K562 (cell line): ENCODE data around the gene KCND2.

Source experiments
- SMARCB1 ChIP-seq: IDR thresholded peaks from 2 replicates; pipeline ENCODE4 v1.6.1; 2011; ENCODE audit warnings: improper control_type of control experiment, low read depth; ENCODE audit not compliant: insufficient read length
- TGIF2 ChIP-seq: sonication (generic); formaldehyde crosslinking; IDR thresholded peaks from 2 replicates; pipeline ENCODE4 v1.8.1; 2022; ENCODE audit warnings: mild to moderate bottlenecking, missing genetic modification reagents, moderate library complexity

DNA sequence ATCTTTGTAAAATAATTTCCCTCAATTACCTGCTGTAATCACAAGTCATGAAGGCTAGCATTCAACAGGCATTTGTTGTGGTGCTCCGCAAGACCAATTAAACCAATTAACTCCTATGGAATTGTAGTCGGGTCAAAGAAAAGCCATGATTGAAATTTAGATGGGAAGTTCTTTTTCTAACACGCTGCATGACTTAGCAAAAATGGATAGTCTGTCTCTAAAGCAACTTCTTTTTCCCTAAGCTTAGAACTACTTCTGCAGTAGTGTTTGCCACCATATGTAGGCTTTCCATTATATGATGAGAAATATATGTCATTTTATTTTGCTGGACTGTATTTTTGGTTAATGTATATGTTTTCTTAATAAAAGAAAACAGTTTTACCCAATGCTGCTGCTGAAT, 465.8 kb downstream of the KCND2 start:
- TF ChIP-seq TGIF2 = no peak
- TF ChIP-seq SMARCB1 = no peak
